ENCODE results near the gene DLG2. TPM values are rescaled to one million over a fixed set of nuclear protein-coding genes. Genes with fewer than 3 reads are reported as not detected.

Gene DLG2
- total RNA-seq, 1 donor, result 3.0 TPM

DNA sequence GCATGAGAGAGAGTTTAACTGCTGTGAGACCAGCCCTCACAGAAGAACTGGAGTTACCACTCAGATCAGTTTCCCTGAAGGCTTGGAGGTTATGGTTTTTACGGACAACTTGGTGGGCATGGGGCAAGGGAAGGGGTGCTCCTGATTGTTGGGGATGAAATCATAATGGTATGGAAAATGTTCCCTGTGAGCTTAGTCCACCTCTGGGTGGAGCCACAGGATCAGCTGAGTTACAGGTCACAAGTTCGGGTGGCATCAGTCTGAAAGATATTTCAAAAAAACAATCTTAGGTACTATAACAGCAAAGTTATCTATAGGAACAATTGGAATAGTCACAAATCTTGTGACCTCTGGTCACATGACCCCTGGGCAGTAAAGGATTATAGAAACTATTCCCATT lies 162.9 kb downstream of the DLG2 start:
- TF ChIP-seq, protein P1, sequence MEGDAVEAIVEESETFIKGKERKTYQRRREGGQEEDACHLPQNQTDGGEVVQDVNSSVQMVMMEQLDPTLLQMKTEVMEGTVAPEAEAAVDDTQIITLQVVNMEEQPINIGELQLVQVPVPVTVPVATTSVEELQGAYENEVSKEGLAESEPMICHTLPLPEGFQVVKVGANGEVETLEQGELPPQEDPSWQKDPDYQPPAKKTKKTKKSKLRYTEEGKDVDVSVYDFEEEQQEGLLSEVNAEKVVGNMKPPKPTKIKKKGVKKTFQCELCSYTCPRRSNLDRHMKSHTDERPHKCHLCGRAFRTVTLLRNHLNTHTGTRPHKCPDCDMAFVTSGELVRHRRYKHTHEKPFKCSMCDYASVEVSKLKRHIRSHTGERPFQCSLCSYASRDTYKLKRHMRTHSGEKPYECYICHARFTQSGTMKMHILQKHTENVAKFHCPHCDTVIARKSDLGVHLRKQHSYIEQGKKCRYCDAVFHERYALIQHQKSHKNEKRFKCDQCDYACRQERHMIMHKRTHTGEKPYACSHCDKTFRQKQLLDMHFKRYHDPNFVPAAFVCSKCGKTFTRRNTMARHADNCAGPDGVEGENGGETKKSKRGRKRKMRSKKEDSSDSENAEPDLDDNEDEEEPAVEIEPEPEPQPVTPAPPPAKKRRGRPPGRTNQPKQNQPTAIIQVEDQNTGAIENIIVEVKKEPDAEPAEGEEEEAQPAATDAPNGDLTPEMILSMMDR (IDR thresholded peaks at IDR 0.05; ENCODE audit: insufficient read depth, low read length), result no peak
- no peak for DNase-seq (ENCODE audit: low read depth)
- no peak overlapping the region for H3K4me3 ChIP-seq (ENCODE audit: low read depth, low read length)

DNA sequence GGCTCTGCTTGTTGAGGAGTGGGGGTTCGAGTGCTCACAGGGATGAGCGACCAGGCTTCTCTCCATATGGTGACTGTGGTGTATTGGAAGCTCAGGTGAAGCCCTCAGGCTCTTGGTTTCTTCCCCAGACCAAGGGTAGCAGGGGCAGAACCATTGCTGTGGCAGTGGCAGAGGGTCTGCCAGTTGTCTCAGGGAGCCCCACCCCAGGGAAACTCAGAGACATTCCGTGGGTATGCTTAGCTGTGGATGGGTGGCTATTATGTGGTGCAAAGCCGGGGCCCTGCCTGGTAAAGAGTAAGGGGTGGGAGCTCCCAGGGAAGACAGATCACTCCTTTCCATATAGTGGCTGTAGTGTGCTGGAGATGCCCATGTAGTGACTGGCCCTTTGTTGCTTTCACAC lies 167.8 kb downstream of the DLG2 start:
- TF ChIP-seq, protein P1 (IDR thresholded peaks at IDR 0.05; ENCODE audit: insufficient read depth, low read length), result no peak
- DNase-seq (ENCODE audit: low read depth), result no peak

DNA sequence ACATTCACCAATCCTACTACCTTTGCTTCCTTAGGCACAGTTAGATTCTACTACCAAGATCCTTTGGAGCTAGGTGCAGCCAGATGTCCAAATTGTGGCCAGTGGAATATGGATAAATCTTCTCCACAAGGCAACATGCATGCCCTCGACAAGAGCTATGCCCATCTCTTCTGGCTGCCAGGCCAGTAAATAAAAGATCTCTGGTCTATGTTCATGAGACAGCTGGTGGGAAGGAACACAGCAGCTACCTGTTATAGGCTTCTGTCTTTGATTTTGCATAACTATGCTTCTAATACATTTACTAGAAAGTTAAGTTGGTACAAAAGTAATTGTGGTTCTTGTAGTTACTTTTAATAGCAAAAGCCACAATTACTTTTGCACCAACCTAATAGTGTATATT lies 182.7 kb downstream of the DLG2 start:
- no peak overlapping the region for H3K4me3 ChIP-seq (ENCODE audit: low read depth, low read length)
- DNase-seq (ENCODE audit: low read depth), result no peak
- TF ChIP-seq, protein P1 (IDR thresholded peaks at IDR 0.05; ENCODE audit: insufficient read depth, low read length), result no peak

More for the DNA sequence above, 167.8 kb downstream of the DLG2 start:
- no peak overlapping the region for H3K4me3 ChIP-seq (ENCODE audit: low read depth, low read length)

DNA sequence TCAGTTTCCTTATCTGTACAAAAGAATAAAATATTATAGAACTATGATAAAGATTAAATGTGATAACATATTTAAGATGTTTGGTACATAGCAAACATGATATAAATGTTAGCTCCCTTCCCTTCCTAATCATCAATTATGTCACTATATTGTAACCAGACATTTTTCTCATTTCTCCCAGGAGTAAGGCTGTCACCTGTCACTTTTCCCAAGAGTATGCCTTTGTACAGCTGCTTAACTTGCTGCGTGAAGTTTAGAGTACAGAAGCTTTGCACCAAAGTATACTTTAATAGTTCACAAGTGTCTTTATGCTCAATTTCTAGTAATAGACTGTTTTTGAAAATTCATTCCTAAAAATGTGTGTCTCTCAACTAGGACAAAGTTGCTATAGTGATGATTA lies 186.9 kb downstream of the DLG2 start:
- no peak overlapping the region for H3K4me3 ChIP-seq (ENCODE audit: low read depth, low read length)
- TF ChIP-seq, protein P1 (IDR thresholded peaks at IDR 0.05; ENCODE audit: insufficient read depth, low read length), result no peak
- no peak for DNase-seq (ENCODE audit: low read depth)

DNA sequence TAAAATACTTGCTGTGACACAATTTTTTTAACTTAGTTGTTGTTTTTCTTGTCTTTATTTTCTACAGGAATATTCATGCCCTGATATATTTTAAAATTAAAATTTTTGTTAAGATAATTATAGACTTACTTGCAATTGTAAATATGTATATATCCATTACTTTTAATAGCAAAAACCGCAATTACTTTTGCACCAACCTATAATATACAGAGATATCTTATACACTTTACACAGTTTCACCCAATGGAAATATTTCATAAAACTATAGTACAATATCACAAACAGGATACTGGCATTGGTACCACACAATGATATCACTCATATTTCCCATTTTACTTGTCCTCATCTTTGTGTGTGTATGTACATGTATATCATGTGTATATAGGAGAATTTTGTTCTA lies 188.8 kb downstream of the DLG2 start:
- TF ChIP-seq, protein P1 (IDR thresholded peaks at IDR 0.05; ENCODE audit: insufficient read depth, low read length), result no peak
- no peak for DNase-seq (ENCODE audit: low read depth)
- no peak overlapping the region for H3K4me3 ChIP-seq (ENCODE audit: low read depth, low read length)

DNA sequence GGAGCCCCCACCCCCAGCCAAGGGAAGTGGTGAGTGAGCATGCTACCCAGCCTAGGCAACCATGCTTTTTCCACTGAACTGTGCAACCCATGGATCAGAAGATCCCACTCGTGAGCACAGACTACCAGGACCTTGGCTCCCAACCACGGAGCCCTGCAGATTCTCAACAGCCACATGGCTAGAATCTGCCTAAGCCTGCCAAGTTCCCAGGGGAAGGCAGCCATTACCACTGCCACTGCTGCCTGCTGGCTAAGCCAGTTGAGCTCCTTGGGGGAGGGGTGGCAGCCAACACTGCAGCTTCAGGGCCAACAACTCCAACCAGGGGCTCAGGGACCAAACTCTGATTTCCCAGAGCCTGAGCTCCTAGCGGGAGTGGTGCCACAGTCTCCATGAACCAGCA lies 195.8 kb downstream of the DLG2 start:
- H3K4me3 ChIP-seq (ENCODE audit: low read depth, low read length), result no peak overlapping the region
- DNase-seq (ENCODE audit: low read depth), result no peak
- TF ChIP-seq, protein P1 (IDR thresholded peaks at IDR 0.05; ENCODE audit: insufficient read depth, low read length), result no peak

DNA sequence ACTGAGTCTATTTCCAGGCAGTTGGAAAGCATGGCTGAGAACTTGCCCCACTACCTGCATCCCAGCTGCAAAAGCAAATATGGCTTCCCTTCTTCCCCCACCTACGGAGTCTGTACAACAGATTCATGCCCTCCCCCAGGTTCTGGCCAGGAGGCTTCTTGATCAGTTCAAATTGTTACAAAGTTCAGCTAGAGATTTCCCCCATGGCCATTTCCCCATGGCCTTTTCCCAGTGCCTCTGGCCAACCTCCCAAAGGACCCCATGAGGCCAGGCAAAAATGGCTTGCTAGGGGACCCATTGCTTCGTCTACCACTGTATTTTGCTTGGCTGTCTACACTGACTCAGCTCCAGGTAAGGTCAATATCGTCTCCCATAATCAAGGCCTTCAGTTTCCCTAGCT lies 203.3 kb downstream of the DLG2 start:
- TF ChIP-seq, protein P1 (IDR thresholded peaks at IDR 0.05; ENCODE audit: insufficient read depth, low read length), result no peak
- no peak overlapping the region for H3K4me3 ChIP-seq (ENCODE audit: low read depth, low read length)
- DNase-seq (ENCODE audit: low read depth), result no peak
